ENCODE data around the gene ALOXE3. TPM values are rescaled to one million over a fixed set of nuclear protein-coding genes. Genes with fewer than 3 reads are reported as not detected.
"Not testable (repeated sequence)": the region's sequence is repeated elsewhere in the genome, so short reads cannot be mapped to it uniquely, and the experiment has no call there.

ALOXE3 gene
- total and polyA plus RNA-seq, 2 experiments from 2014 or later, result 0.10 to 0.27 TPM

DNA sequence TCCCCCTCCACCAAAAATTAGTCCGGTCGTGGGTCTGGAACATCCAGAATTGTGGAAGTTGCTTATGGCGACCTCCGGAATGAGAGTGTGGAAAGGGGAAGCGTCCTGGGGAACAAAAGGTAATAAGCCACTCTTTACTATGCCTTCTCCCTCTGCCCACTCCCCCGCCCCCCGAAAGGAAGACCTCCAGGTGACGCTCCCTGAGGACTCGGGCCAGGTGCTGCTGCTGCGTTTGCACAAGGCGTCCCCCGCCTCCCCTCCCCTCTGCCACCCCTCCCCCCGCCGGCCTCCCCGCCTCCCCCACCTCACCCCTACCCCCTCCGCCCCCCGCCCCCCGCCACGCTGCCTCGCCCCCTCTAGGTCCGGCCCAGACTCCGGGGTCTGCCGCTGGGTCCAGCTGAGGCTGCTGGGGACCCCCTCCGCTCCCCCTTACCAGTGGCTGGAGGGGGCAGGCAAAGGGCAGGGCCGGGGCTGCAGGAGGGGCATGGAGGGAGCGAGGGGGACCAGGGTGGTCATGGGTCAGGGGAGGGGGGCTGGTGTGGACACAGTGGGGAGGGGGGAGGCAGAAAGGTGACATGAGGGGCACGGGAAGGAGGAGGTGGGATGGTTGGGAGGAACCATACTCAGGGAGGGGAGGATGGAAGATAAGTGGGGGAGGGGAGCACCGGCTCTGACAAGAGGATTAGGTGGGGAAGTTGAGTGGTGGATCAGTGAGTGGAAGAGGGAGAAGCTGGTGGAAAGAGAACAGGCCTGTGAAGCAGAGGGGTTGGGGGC lies 54.4 kb downstream of the ALOXE3 start:
- ATAC-seq (peak; percentile 22), DNase-seq (ENCODE audit: low spot score) (peak; percentile 59)
- Mint-ChIP-seq H3K36me3 (ENCODE audit: low read depth) (no peaks in the 10 kb centered on the region), H3K27ac (no peak overlapping the region), H3K9me3 (no peaks in the 10 kb centered on the region; the same call in 2 of the 3 replicates), H3K4me1 (peaks cover 36% of the 10 kb centered on the region), H3K4me3 (peak overlapping the region; percentile 68), H3K27me3 (ENCODE audit: insufficient read depth, low read depth, poor library complexity) (peaks cover 68% of the 10 kb centered on the region)
- H3K9me2 ChIP-seq (ENCODE audit: insufficient read depth), result no peaks in the 10 kb centered on the region
- peak overlapping the region; percentile 18; the same call in 1 of the 2 replicates for H2AFZ ChIP-seq
- no peaks in the 10 kb centered on the region for H3K36me3 ChIP-seq (ENCODE audit: insufficient read depth)
- no peak for TF ChIP-seq EZH2 (IDR thresholded peaks at IDR 0.05; ENCODE audit: low read depth, unreplicated experiment)
- no peak for TF ChIP-seq ZNF331 (CRISPR knock-in tag; IDR thresholded peaks at IDR 0.05; ENCODE audit: low read depth)
- no peaks in the 10 kb centered on the region for H4K20me1 ChIP-seq (replicated peaks; ENCODE audit: insufficient read depth)
- peak overlapping the region; percentile 81 for H3K4me2 ChIP-seq
- no peak overlapping the region for H3K27ac ChIP-seq (ENCODE audit: low read depth)
- no peaks in the 10 kb centered on the region for H3F3A ChIP-seq (replicated peaks; ENCODE audit: low read depth)
- peaks cover 33% of the 10 kb centered on the region for H3K4me1 ChIP-seq (ENCODE audit: insufficient read depth)
- H3K27me3 ChIP-seq (ENCODE audit: insufficient read depth), result peaks cover 94% of the 10 kb centered on the region
- peak overlapping the region; percentile 52 for H3K4me3 ChIP-seq
- no peaks in the 10 kb centered on the region for H3K79me2 ChIP-seq (replicated peaks; ENCODE audit: insufficient read depth)

DNA sequence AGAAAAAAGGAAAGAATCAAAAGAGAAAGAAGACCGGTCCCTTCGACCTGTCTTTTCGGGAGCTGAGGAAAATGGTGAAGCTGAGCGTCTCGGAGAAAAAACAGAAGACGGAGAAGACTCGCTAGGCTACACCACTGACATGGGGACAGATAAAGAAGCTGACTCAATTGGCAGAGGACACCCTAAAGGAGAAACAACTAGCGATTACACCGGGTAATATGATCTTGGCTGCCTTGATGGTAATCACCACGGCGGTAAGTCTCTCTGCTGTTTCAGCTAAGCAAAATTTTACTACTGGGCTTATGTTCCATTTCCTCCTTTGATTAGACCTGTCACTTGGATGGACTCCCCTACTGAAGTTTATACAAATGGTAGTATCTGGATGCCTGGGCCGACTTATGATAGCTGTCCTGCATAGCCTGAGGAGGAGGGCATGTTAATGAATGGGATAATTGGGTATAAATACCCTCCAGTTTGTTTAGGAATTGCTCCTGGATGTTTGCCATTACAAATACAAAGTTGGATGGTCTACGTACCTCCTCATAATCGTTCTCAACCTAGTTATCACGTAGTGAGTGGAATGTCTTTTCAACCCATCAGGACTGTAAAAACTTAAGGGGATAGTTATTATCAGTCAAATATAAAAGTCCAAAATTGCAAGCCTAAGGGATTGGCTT lies 55.4 kb downstream of the ALOXE3 start:
- Mint-ChIP-seq H3K9me3 (no peaks in the 10 kb centered on the region; the same call in 2 of the 3 replicates), H3K4me3 (peak overlapping the region; percentile 68), H3K4me1 (peaks cover 36% of the 10 kb centered on the region), H3K27me3 (ENCODE audit: insufficient read depth, low read depth, poor library complexity) (peaks cover 60% of the 10 kb centered on the region), H3K36me3 (ENCODE audit: low read depth) (no peaks in the 10 kb centered on the region), H3K27ac (no peak overlapping the region)
- Histone ChIP-seq H3K9me2 (ENCODE audit: insufficient read depth) (no peaks in the 10 kb centered on the region), H3K4me1 (ENCODE audit: insufficient read depth) (peaks cover 37% of the 10 kb centered on the region), H3F3A (replicated peaks; ENCODE audit: low read depth) (no peaks in the 10 kb centered on the region), H3K79me2 (replicated peaks; ENCODE audit: insufficient read depth) (no peaks in the 10 kb centered on the region), H3K27me3 (ENCODE audit: insufficient read depth) (peaks cover 87% of the 10 kb centered on the region), H4K20me1 (replicated peaks; ENCODE audit: insufficient read depth) (no peaks in the 10 kb centered on the region), H3K36me3 (ENCODE audit: insufficient read depth) (no peaks in the 10 kb centered on the region), H3K4me2 (peak overlapping the region; percentile 81), H3K27ac (ENCODE audit: low read depth) (no peak overlapping the region), H3K4me3 (peak overlapping the region; percentile 52), H2AFZ (no peak overlapping the region)
- no peak for TF ChIP-seq EZH2phosphoT487 (IDR thresholded peaks at IDR 0.05; ENCODE audit: unreplicated experiment)
- TF ChIP-seq EZH2 (IDR thresholded peaks at IDR 0.05; ENCODE audit: low read depth, unreplicated experiment), result peak; percentile 43
- peak; percentile 18 for ATAC-seq
- no peak for DNase-seq (ENCODE audit: low spot score)

DNA sequence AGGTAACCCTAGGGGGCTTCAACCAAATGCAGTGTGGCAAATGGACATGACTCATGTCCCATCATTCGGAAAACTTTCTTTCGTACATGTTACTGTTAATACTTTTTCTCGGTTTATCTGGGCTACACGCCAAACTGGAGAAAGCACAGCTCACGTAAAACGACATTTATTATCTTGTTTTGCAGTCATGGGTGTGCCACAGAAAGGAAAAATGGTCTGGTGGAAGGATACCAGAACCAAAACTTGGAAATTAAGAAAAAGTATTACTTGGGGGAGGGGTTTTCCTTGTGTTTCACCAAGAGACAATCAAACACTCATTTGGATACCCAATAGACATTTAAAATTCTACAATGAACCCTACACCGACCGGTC lies 55.9 kb downstream of the ALOXE3 start:
- Histone ChIP-seq H2AFZ (no peak overlapping the region), H3K9me2 (ENCODE audit: insufficient read depth) (no peaks in the 10 kb centered on the region), H3K36me3 (ENCODE audit: insufficient read depth) (no peaks in the 10 kb centered on the region), H3K4me3 (peak overlapping the region; percentile 52), H3K79me2 (replicated peaks; ENCODE audit: insufficient read depth) (no peaks in the 10 kb centered on the region), H3K27ac (ENCODE audit: low read depth) (no peak overlapping the region), H3K4me2 (peak overlapping the region; percentile 81), H3K27me3 (ENCODE audit: insufficient read depth) (peaks cover 83% of the 10 kb centered on the region), H4K20me1 (replicated peaks; ENCODE audit: insufficient read depth) (no peaks in the 10 kb centered on the region), H3K4me1 (ENCODE audit: insufficient read depth) (peaks cover 38% of the 10 kb centered on the region), H3F3A (replicated peaks; ENCODE audit: low read depth) (no peaks in the 10 kb centered on the region)
- peaks cover 55% of the 10 kb centered on the region for H3K27me3 Mint-ChIP-seq (ENCODE audit: insufficient read depth, low read depth, poor library complexity)
- no peaks in the 10 kb centered on the region for H3K36me3 Mint-ChIP-seq (ENCODE audit: low read depth)
- ATAC-seq (no peak), DNase-seq (ENCODE audit: low spot score) (no peak)
- no peak overlapping the region for H3K27ac Mint-ChIP-seq
- H3K4me1 Mint-ChIP-seq, result peaks cover 36% of the 10 kb centered on the region
- H3K4me3 Mint-ChIP-seq, result peak overlapping the region; percentile 68
- TF ChIP-seq EZH2 (IDR thresholded peaks at IDR 0.05; ENCODE audit: low read depth, unreplicated experiment), result peak; percentile 29
- no peak for TF ChIP-seq NANOG (IDR thresholded peaks at IDR 0.05; ENCODE audit: borderline replicate concordance)
- TF ChIP-seq EZH2phosphoT487 (IDR thresholded peaks at IDR 0.05; ENCODE audit: unreplicated experiment), result no peak
- H3K9me3 Mint-ChIP-seq, result no peaks in the 10 kb centered on the region; the same call in 2 of the 3 replicates

DNA sequence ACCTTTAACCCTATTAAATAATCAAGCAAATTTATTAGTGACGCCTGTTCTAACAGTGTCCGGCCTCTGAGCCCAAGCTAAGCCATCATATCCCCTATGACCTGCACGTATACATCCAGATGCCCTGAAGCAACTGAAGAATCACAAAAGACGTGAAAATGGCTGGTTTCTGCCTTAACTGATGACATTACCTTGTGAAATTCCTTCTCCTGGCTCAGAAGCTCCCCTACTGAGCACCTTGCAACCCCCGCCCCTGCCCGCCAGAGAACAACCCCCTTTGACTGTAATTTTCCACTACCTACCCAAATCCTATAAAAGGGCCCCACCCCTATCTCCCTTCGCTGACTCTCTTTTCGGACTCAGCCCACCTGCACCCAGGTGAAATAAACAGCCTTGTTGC lies 56.5 kb downstream of the ALOXE3 start:
- H3K79me2 ChIP-seq (replicated peaks; ENCODE audit: insufficient read depth); H3K36me3 ChIP-seq (ENCODE audit: insufficient read depth); H4K20me1 ChIP-seq (replicated peaks; ENCODE audit: insufficient read depth); DNase-seq (ENCODE audit: low spot score); ATAC-seq; H3K27ac ChIP-seq (ENCODE audit: low read depth); H3K36me3 Mint-ChIP-seq (ENCODE audit: low read depth); H3K27ac Mint-ChIP-seq; H3F3A ChIP-seq (replicated peaks; ENCODE audit: low read depth); H2AFZ ChIP-seq; H3K9me2 ChIP-seq (ENCODE audit: insufficient read depth); H3K9me3 Mint-ChIP-seq: not testable (repeated sequence)
- H3K4me1 ChIP-seq (ENCODE audit: insufficient read depth), result peaks cover 38% of the 10 kb centered on the region
- H3K4me2 ChIP-seq, result peak overlapping the region; percentile 81
- peak overlapping the region; percentile 52 for H3K4me3 ChIP-seq
- H3K4me3 Mint-ChIP-seq, result peak overlapping the region; percentile 68
- peaks cover 84% of the 10 kb centered on the region for H3K27me3 ChIP-seq (ENCODE audit: insufficient read depth)
- peaks cover 40% of the 10 kb centered on the region for H3K4me1 Mint-ChIP-seq
- H3K27me3 Mint-ChIP-seq (ENCODE audit: insufficient read depth, low read depth, poor library complexity), result peaks cover 54% of the 10 kb centered on the region

All from GM23338 (cell line).